Stomach smooth muscle (tissue), 2 donors: ENCODE measurements around the gene APOA1.

Experiments
- H3K27ac ChIP-seq: one replicate; pipeline ENCODE4 v1.7.0; 2013; ENCODE audit warnings: mild to moderate bottlenecking, low read length, inconsistent platforms
- H3K27me3 ChIP-seq, 2 donors: one replicate each; pipeline ENCODE4 v1.7.0; 2013; ENCODE audit warnings: low read length in 2 of 2; ENCODE audit not compliant: insufficient read depth in 2 of 2, control insufficient read depth in 1 of 2
- H3K36me3 ChIP-seq, 2 donors: one replicate each; pipeline ENCODE4 v1.7.0; 2013; ENCODE audit warnings: low read length in 2 of 2; ENCODE audit not compliant: control insufficient read depth in 2 of 2, insufficient read depth in 2 of 2
- H3K4me1 ChIP-seq: one replicate; pipeline ENCODE4 v1.7.0; 2013; ENCODE audit warnings: low read length; ENCODE audit not compliant: control insufficient read depth, insufficient read depth
- H3K4me3 ChIP-seq, 2 donors: one replicate each; pipeline ENCODE4 v1.7.0; 2013; ENCODE audit warnings: low read length in 2 of 2
- H3K9ac ChIP-seq, 2 donors: one replicate each; pipeline ENCODE4 v1.7.0; 2013; ENCODE audit warnings: low read length in 2 of 2, mild to moderate bottlenecking in 1 of 2
- H3K9me3 ChIP-seq, 2 donors: one replicate each; pipeline ENCODE4 v1.7.0; 2013; ENCODE audit warnings: low read length in 2 of 2; ENCODE audit not compliant: control insufficient read depth in 2 of 2
- donor health status: healthy.
- donor health status: Pancreatic carcinoma.

APOA1 gene

GRCh38 chr11:116844722-116845121 lies 7.3 kb upstream of the APOA1 start:
- Histone ChIP-seq H3K36me3 (peaks cover 43 to 51% of the 10 kb centered on the region in 2 donors), H3K27ac (no peak overlapping the region)

GRCh38 chr11:116843661-116844060 lies 6.2 kb upstream of the APOA1 start:
- Histone ChIP-seq H3K27me3 (no peaks in the 10 kb centered on the region), H3K4me1 (peaks cover 4% of the 10 kb centered on the region), H3K36me3 (peaks cover 43 to 48% of the 10 kb centered on the region in 2 donors), H3K9me3 (no peaks in the 10 kb centered on the region), H3K4me3 (no peak overlapping the region), H3K9ac (no peak overlapping the region), H3K27ac (no peak overlapping the region)

More at GRCh38 chr11:116844722-116845121, 7.3 kb upstream of the APOA1 start:
- Histone ChIP-seq H3K9ac (no peak overlapping the region), H3K4me1 (peaks cover 4% of the 10 kb centered on the region), H3K4me3 (no peak overlapping the region), H3K27me3 (no peaks in the 10 kb centered on the region), H3K9me3 (no peaks in the 10 kb centered on the region)

GRCh38 chr11:116842909-116843308 lies 5.5 kb upstream of the APOA1 start:
- Histone ChIP-seq H3K27me3 (no peaks in the 10 kb centered on the region), H3K9me3 (no peaks in the 10 kb centered on the region), H3K9ac (no peak overlapping the region), H3K4me3 (no peak overlapping the region), H3K36me3 (peaks cover 43 to 44% of the 10 kb centered on the region in 2 donors), H3K27ac (no peak overlapping the region), H3K4me1 (peaks cover 4% of the 10 kb centered on the region)

GRCh38 chr11:116842117-116842516 lies 4.7 kb upstream of the APOA1 start:
- H3K27ac ChIP-seq: no peak overlapping the region
- peaks cover 35 to 36% of the 10 kb centered on the region in 2 donors for H3K36me3 ChIP-seq
- no peaks in the 10 kb centered on the region for H3K9me3 ChIP-seq
- peaks cover 4% of the 10 kb centered on the region for H3K4me1 ChIP-seq
- no peak overlapping the region for H3K9ac ChIP-seq
- H3K4me3 ChIP-seq: no peak overlapping the region
- no peaks in the 10 kb centered on the region for H3K27me3 ChIP-seq

GRCh38 chr11:116840746-116841296 lies 3.4 kb upstream of the APOA1 start:
- H3K4me1 ChIP-seq: peaks cover 13% of the 10 kb centered on the region
- H3K9ac ChIP-seq: no peak overlapping the region
- peaks cover 22 to 23% of the 10 kb centered on the region in 2 donors for H3K36me3 ChIP-seq
- H3K27ac ChIP-seq: no peak overlapping the region
- H3K9me3 ChIP-seq: no peaks in the 10 kb centered on the region
- no peaks in the 10 kb centered on the region for H3K27me3 ChIP-seq
- H3K4me3 ChIP-seq: no peak overlapping the region

- Histone ChIP-seq H3K9ac (no peak overlapping the region), H3K36me3 (peaks cover 17 to 18% of the 10 kb centered on the region in 2 donors), H3K27ac (no peak overlapping the region), H3K4me1 (peaks cover 17% of the 10 kb centered on the region), H3K4me3 (no peak overlapping the region), H3K27me3 (no peaks in the 10 kb centered on the region), H3K9me3 (no peaks in the 10 kb centered on the region)
These were observed 2.9 kb upstream of the APOA1 start for GRCh38 chr11:116840224-116840745.

GRCh38 chr11:116838321-116839084 lies 1.1 kb upstream of the APOA1 start:
- H3K27me3 ChIP-seq: no peaks in the 10 kb centered on the region
- peaks cover 24% of the 10 kb centered on the region for H3K4me1 ChIP-seq
- peaks cover 4 to 6% of the 10 kb centered on the region in 2 donors for H3K36me3 ChIP-seq
- H3K4me3 ChIP-seq: no peak overlapping the region
- no peak overlapping the region for H3K27ac ChIP-seq
- no peaks in the 10 kb centered on the region for H3K9me3 ChIP-seq
- H3K9ac ChIP-seq: no peak overlapping the region

- peak overlapping the region in 1 of 2 donors; percentile 65 for H3K4me3 ChIP-seq
- H3K27me3 ChIP-seq: no peaks in the 10 kb centered on the region
- H3K36me3 ChIP-seq: no peaks in the 10 kb centered on the region
- peaks cover 24% of the 10 kb centered on the region for H3K4me1 ChIP-seq
- no peaks in the 10 kb centered on the region for H3K9me3 ChIP-seq
- H3K27ac ChIP-seq: no peak overlapping the region
- H3K9ac ChIP-seq: no peak overlapping the region
These were observed 810 bp downstream of the APOA1 start for GRCh38 chr11:116836632-116836991.

- Histone ChIP-seq H3K27me3 (no peaks in the 10 kb centered on the region), H3K4me3 (peak overlapping the region; percentile 58 to 65), H3K9ac (peak overlapping the region; percentile 72 to 80), H3K36me3 (no peaks in the 10 kb centered on the region), H3K4me1 (peaks cover 23% of the 10 kb centered on the region), H3K9me3 (no peaks in the 10 kb centered on the region), H3K27ac (peak overlapping the region; percentile 92)
These were observed 1.4 kb downstream of the APOA1 start for GRCh38 chr11:116835791-116836631.

- no peaks in the 10 kb centered on the region for H3K27me3 ChIP-seq
- H3K27ac ChIP-seq: peak overlapping the region; percentile 92
- H3K36me3 ChIP-seq: no peaks in the 10 kb centered on the region
- H3K9ac ChIP-seq: peak overlapping the region; percentile 72 to 80
- H3K4me3 ChIP-seq: peak overlapping the region; percentile 58 to 65
- no peaks in the 10 kb centered on the region for H3K9me3 ChIP-seq
- H3K4me1 ChIP-seq: peaks cover 21% of the 10 kb centered on the region
These were observed 2.2 kb downstream of the APOA1 start for GRCh38 chr11:116835042-116835772.
